ENCODE results near the gene PDP2.

- TF ChIP-seq, protein P1, sequence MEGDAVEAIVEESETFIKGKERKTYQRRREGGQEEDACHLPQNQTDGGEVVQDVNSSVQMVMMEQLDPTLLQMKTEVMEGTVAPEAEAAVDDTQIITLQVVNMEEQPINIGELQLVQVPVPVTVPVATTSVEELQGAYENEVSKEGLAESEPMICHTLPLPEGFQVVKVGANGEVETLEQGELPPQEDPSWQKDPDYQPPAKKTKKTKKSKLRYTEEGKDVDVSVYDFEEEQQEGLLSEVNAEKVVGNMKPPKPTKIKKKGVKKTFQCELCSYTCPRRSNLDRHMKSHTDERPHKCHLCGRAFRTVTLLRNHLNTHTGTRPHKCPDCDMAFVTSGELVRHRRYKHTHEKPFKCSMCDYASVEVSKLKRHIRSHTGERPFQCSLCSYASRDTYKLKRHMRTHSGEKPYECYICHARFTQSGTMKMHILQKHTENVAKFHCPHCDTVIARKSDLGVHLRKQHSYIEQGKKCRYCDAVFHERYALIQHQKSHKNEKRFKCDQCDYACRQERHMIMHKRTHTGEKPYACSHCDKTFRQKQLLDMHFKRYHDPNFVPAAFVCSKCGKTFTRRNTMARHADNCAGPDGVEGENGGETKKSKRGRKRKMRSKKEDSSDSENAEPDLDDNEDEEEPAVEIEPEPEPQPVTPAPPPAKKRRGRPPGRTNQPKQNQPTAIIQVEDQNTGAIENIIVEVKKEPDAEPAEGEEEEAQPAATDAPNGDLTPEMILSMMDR (IDR thresholded peaks at IDR 0.05): no peak
- TF ChIP-seq POLR2AphosphoS5 (IDR thresholded peaks at IDR 0.05) (no peak), POLR2A (IDR thresholded peaks at IDR 0.05) (no peak), EP300 (IDR thresholded peaks at IDR 0.05) (no peak)
Observed at GRCh38 chr16:66890799-66891198, 10.5 kb downstream of the PDP2 start.
